SK-N-SH treated with all-trans-retinoic acid at 6 μM for 48 hours (cell line): ENCODE results near the gene HDAC5.
"Not testable (repeated sequence)": the region's sequence is repeated elsewhere in the genome, so short reads cannot be mapped to it uniquely, and the experiment has no call there.

Experiments used
- ATAC-seq: fragments of 200-7000 bp; cut with Tn5 transposase; 3 replicates; pipeline ENCODE4 v1.9.1; 2020; ENCODE audit warnings: mild to moderate bottlenecking, moderate library complexity
- BACH2 ChIP-seq: fragments of 250-450 bp; sonication (Bioruptor Pico); IDR thresholded peaks from 2 replicates; pipeline ENCODE4 v1.9.0; 2021; ENCODE audit warnings: mild to moderate bottlenecking, borderline replicate concordance
- CSRNP3 ChIP-seq: fragments of 250-450 bp; sonication (Bioruptor Pico); IDR thresholded peaks from 2 replicates; pipeline ENCODE4 v1.5.1; 2021; ENCODE audit warnings: mild to moderate bottlenecking, moderate library complexity
- GLIS3 ChIP-seq: fragments of 250-450 bp; sonication (Bioruptor Pico); IDR thresholded peaks from 2 replicates; pipeline ENCODE4 v1.5.0; 2020; ENCODE audit warnings: mild to moderate bottlenecking, moderate library complexity
- ISL1 ChIP-seq: fragments of 250-450 bp; sonication (Bioruptor Pico); IDR thresholded peaks from 2 replicates; pipeline ENCODE4 v2.1.2; 2022; ENCODE audit warnings: mild to moderate bottlenecking, moderate library complexity
- OSR1 ChIP-seq: fragments of 250-450 bp; sonication (Bioruptor Pico); IDR thresholded peaks from 2 replicates; pipeline ENCODE4 v1.8.0; 2022; ENCODE audit warnings: moderate library complexity, mild to moderate bottlenecking, inconsistent platforms
- PPARA ChIP-seq: fragments of 250-450 bp; sonication (Bioruptor Pico); IDR thresholded peaks from 2 replicates; pipeline ENCODE4 v1.5.0; 2020; ENCODE audit warnings: mild to moderate bottlenecking, borderline replicate concordance
- RARB ChIP-seq: fragments of 250-450 bp; sonication (Bioruptor Pico); IDR thresholded peaks from 2 replicates; pipeline ENCODE4 v1.8.0; 2021; ENCODE audit warnings: mild to moderate bottlenecking, moderate library complexity
- TOX ChIP-seq: fragments of 250-450 bp; sonication (Bioruptor Pico); IDR thresholded peaks from 2 replicates; pipeline ENCODE4 v1.8.0; 2021; ENCODE audit warnings: mild to moderate bottlenecking, moderate library complexity, borderline replicate concordance
- ZC3H10 ChIP-seq: fragments of 250-450 bp; sonication (Bioruptor Pico); IDR thresholded peaks from 2 replicates; pipeline ENCODE4 v1.5.1; 2021; ENCODE audit warnings: mild to moderate bottlenecking, moderate library complexity
- ZFP30 ChIP-seq: fragments of 450-650 bp; formaldehyde crosslinking; IDR thresholded peaks from 2 replicates; pipeline ENCODE4 v1.5.0; 2022; ENCODE audit warnings: mild to moderate bottlenecking, moderate library complexity
- ZNF565 ChIP-seq: fragments of 450-650 bp; formaldehyde crosslinking; conservative IDR thresholded peaks from 2 replicates; pipeline ENCODE4 v1.5.0; 2020; ENCODE audit warnings: low read depth, mild to moderate bottlenecking, moderate library complexity
- ZNF70 ChIP-seq: fragments of 450-650 bp; formaldehyde crosslinking; IDR thresholded peaks from 2 replicates; pipeline ENCODE4 v1.5.0; 2020; ENCODE audit warnings: mild to moderate bottlenecking, moderate library complexity
- ZNF8 ChIP-seq: fragments of 450-650 bp; formaldehyde crosslinking; IDR thresholded peaks from 2 replicates; pipeline ENCODE4 v1.5.0; 2020; ENCODE audit warnings: mild to moderate bottlenecking, moderate library complexity
- TF ChIP-seq, protein P1 (sequence below): fragments of 250-450 bp; sonication (Bioruptor Pico); IDR thresholded peaks from 2 replicates; pipeline ENCODE4 v1.5.0; 2020; ENCODE audit warnings: mild to moderate bottlenecking, moderate library complexity
- TF ChIP-seq, protein P2 (sequence below): fragments of 250-450 bp; sonication (Bioruptor Pico); IDR thresholded peaks from 2 replicates; pipeline ENCODE4 v1.8.0; 2021; ENCODE audit warnings: low read depth, mild to moderate bottlenecking, moderate library complexity, borderline replicate concordance
- TF ChIP-seq, protein P3 (sequence below): fragments of 250-450 bp; sonication (Bioruptor Pico); IDR thresholded peaks from 2 replicates; pipeline ENCODE4 v1.5.1; 2020; ENCODE audit warnings: low read depth, mild to moderate bottlenecking, moderate library complexity
- TF ChIP-seq, protein P4 (sequence below): fragments of 250-450 bp; sonication (Bioruptor Pico); IDR thresholded peaks from 2 replicates; pipeline ENCODE4 v1.8.0; 2020; ENCODE audit warnings: mild to moderate bottlenecking, moderate library complexity, borderline replicate concordance

The HDAC5 gene

GRCh38 chr17:44147812-44148211 lies 24.4 kb upstream of the HDAC5 start (continued):
- no peak for TF ChIP-seq GLIS3 (CRISPR knock-in tag)

DNA sequence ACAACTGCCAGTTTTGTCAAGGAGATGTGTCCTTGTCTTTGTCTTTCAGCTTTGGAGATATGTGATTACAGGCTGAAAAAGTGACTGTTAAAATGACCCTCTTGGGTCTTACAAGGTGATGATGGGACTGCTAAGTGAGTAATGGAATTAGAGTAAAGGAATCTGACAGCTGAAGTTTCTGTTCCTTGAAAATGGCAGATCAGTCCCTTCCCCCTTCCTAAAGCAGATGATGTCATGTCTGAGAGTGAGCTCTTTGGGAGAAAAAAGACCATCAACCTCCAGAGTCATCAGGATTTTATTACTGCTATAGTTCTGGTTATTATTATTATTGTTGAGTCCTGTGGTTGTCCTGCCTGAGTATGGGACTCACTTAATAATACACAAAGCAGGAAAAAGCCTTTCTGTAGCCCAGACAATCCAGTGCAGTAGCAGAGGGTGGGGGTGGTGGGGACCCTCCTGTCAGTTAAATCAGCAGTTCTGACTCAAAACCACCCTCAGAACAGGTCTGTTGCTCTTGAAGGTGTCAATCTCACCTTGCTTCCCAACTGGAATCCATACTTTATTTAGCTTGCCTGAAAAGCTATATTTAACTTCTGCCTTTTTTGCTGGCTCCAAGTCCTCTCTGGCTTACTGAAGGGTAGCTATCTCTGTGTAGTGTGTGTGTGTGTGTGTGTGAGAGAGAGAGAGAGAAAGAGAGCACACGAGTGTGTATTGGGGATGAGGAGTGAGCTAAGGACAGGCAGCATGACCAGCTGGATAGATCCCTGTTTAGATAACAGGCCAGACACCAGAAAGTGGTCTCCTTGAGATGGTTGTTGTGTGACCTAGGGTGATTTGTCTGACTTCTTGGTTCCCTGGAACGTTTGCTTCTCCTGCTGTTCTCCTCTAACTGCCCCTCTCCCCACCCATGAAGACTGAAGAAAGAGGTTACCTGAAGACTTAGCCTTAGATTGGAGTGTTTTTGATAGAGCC lies 23.2 kb upstream of the HDAC5 start:
- TF ChIP-seq PPARA (no peak), OSR1 (CRISPR knock-in tag) (no peak), ZNF70 (CRISPR knock-in tag) (no peak), ZNF8 (no peak), ZNF565 (CRISPR knock-in tag) (no peak), TOX (no peak), ISL1 (no peak), ZFP30 (CRISPR knock-in tag) (no peak), RARB (no peak), BACH2 (CRISPR knock-in tag) (no peak), GLIS3 (CRISPR knock-in tag) (no peak), CSRNP3 (no peak), ZC3H10 (CRISPR knock-in tag) (no peak)
- TF ChIP-seq, protein P1, sequence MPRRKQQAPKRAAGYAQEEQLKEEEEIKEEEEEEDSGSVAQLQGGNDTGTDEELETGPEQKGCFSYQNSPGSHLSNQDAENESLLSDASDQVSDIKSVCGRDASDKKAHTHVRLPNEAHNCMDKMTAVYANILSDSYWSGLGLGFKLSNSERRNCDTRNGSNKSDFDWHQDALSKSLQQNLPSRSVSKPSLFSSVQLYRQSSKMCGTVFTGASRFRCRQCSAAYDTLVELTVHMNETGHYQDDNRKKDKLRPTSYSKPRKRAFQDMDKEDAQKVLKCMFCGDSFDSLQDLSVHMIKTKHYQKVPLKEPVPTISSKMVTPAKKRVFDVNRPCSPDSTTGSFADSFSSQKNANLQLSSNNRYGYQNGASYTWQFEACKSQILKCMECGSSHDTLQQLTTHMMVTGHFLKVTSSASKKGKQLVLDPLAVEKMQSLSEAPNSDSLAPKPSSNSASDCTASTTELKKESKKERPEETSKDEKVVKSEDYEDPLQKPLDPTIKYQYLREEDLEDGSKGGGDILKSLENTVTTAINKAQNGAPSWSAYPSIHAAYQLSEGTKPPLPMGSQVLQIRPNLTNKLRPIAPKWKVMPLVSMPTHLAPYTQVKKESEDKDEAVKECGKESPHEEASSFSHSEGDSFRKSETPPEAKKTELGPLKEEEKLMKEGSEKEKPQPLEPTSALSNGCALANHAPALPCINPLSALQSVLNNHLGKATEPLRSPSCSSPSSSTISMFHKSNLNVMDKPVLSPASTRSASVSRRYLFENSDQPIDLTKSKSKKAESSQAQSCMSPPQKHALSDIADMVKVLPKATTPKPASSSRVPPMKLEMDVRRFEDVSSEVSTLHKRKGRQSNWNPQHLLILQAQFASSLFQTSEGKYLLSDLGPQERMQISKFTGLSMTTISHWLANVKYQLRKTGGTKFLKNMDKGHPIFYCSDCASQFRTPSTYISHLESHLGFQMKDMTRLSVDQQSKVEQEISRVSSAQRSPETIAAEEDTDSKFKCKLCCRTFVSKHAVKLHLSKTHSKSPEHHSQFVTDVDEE (CRISPR knock-in tag) = no peak
- TF ChIP-seq, protein P2, sequence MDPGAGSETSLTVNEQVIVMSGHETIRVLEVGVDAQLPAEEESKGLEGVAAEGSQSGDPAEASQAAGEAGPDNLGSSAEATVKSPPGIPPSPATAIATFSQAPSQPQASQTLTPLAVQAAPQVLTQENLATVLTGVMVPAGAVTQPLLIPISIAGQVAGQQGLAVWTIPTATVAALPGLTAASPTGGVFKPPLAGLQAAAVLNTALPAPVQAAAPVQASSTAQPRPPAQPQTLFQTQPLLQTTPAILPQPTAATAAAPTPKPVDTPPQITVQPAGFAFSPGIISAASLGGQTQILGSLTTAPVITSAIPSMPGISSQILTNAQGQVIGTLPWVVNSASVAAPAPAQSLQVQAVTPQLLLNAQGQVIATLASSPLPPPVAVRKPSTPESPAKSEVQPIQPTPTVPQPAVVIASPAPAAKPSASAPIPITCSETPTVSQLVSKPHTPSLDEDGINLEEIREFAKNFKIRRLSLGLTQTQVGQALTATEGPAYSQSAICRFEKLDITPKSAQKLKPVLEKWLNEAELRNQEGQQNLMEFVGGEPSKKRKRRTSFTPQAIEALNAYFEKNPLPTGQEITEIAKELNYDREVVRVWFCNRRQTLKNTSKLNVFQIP (CRISPR knock-in tag) = no peak
- TF ChIP-seq, protein P3, sequence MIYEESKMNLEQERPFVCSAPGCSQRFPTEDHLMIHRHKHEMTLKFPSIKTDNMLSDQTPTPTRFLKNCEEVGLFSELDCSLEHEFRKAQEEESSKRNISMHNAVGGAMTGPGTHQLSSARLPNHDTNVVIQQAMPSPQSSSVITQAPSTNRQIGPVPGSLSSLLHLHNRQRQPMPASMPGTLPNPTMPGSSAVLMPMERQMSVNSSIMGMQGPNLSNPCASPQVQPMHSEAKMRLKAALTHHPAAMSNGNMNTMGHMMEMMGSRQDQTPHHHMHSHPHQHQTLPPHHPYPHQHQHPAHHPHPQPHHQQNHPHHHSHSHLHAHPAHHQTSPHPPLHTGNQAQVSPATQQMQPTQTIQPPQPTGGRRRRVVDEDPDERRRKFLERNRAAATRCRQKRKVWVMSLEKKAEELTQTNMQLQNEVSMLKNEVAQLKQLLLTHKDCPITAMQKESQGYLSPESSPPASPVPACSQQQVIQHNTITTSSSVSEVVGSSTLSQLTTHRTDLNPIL (CRISPR knock-in tag) = no peak
- TF ChIP-seq, protein P4, sequence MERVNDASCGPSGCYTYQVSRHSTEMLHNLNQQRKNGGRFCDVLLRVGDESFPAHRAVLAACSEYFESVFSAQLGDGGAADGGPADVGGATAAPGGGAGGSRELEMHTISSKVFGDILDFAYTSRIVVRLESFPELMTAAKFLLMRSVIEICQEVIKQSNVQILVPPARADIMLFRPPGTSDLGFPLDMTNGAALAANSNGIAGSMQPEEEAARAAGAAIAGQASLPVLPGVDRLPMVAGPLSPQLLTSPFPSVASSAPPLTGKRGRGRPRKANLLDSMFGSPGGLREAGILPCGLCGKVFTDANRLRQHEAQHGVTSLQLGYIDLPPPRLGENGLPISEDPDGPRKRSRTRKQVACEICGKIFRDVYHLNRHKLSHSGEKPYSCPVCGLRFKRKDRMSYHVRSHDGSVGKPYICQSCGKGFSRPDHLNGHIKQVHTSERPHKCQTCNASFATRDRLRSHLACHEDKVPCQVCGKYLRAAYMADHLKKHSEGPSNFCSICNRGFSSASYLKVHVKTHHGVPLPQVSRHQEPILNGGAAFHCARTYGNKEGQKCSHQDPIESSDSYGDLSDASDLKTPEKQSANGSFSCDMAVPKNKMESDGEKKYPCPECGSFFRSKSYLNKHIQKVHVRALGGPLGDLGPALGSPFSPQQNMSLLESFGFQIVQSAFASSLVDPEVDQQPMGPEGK = no peak
- ATAC-seq = no peak

- no peak for ATAC-seq
- TF ChIP-seq ISL1 (peak; percentile 81), PPARA (no peak)
- TF ChIP-seq, protein P2 (CRISPR knock-in tag) = no peak
- TF ChIP-seq, protein P4 = no peak
Measured at GRCh38 chr17:44144966-44145739, 21.7 kb upstream of the HDAC5 start.

DNA sequence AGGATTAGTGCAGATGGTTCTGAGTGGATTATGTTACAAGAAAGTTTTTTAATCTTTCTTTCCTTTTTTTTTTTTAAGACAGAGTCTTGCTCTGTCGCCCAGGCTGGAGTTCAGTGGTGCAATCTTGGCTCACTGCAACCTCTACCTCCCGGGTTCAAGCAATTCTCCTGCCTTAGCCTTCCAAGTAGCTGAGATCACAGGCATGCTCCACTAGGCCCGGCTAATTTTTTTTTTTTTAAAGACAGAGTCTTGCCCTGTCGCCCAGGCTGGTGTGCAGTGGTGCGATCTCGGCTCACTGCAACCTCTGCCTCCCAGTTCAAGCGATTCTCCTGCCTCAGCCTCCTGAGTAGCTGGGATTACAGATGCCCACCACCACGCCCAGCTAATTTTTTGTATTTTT lies 20.5 kb upstream of the HDAC5 start:
- ATAC-seq = not testable (repeated sequence)
